H1 (cell line): ENCODE measurements around the gene PRIMA1. TPM values are rescaled to one million over a fixed set of nuclear protein-coding genes. Genes with fewer than 3 reads are reported as not detected.
A peak's percentile ranks its signal among the peaks of the same experiment; 100 is the strongest.

Experiments
- CTCF ChIA-PET: fragments of 300-600 bp; sonication (Branson Sonifier 250); formaldehyde crosslinking; loops from one replicate; lab custom pipeline; 2021; ENCODE audit not compliant: partially characterized antibody; lab: Charles Lee
- POLR2A ChIA-PET: fragments of 300-600 bp; sonication (Branson Sonifier 250); formaldehyde crosslinking; loops from one replicate; lab custom pipeline; 2021; ENCODE audit warnings: inconsistent platforms; ENCODE audit not compliant: partially characterized antibody; lab: Charles Lee
- DNase-seq, 2 experiments: peaks; one replicate each; pipeline versions ENCODE4 v3.0.0 to v3.0.0-alpha.2; 2010 to 2022; ENCODE audit warnings: low spot score in 2 of 2, low read depth in 1 of 2, mixed read lengths in 1 of 2
- FAIRE-seq: peaks from 2 replicates; lab custom pipeline; 2011; peaks lifted over from hg19 to GRCh38; lab: Jason Lieb, UNC
- H2AFZ ChIP-seq: 2 replicates; pipeline ENCODE4 v1.8.1; 2012; ENCODE audit warnings: low read length, inconsistent platforms
- H2AK5ac ChIP-seq: 2 replicates; pipeline ENCODE4 v1.6.1; 2013; ENCODE audit warnings: low read depth, low read length
- H2BK120ac ChIP-seq: replicated peaks from 2 replicates; pipeline ENCODE3; 2013; ENCODE audit warnings: low read depth, low read length, inconsistent platforms
- H2BK12ac ChIP-seq: 2 replicates; pipeline ENCODE4 v1.6.1; 2013; ENCODE audit warnings: low read depth, low read length
- H2BK15ac ChIP-seq: 2 replicates; pipeline ENCODE4 v1.6.1; 2013; ENCODE audit warnings: low read length
- H2BK20ac ChIP-seq: 2 replicates; pipeline ENCODE4 v1.6.1; 2013; ENCODE audit warnings: low read length
- H2BK5ac ChIP-seq: 2 replicates; pipeline ENCODE4 v1.6.1; 2013; ENCODE audit warnings: low read depth, low read length
- H3K14ac ChIP-seq: 2 replicates; pipeline ENCODE4 v1.6.1; 2013; ENCODE audit warnings: inconsistent platforms; ENCODE audit not compliant: insufficient read length
- H3K18ac ChIP-seq: 2 replicates; pipeline ENCODE4 v1.6.1; 2013; ENCODE audit warnings: low read length; ENCODE audit errors: extremely low read depth
- H3K23ac ChIP-seq: 2 replicates; pipeline ENCODE4 v1.6.1; 2013; ENCODE audit warnings: inconsistent platforms; ENCODE audit not compliant: insufficient read length
- H3K23me2 ChIP-seq: 2 replicates; pipeline ENCODE4 v1.6.1; 2013; ENCODE audit warnings: low read depth, low read length
- H3K27ac ChIP-seq: 2 replicates; pipeline ENCODE4 v1.6.1; 2011; ENCODE audit warnings: low read depth, low read length, inconsistent platforms
- H3K27me3 ChIP-seq, 4 experiments: replicated peaks in 1 of 4; 1 replicate in 1 of 4; 2 replicates in 3 of 4; pipeline versions ENCODE4 v1.6.1 to v1.8.1; 2011 to 2013; ENCODE audit warnings: low read length in 3 of 4, mild to moderate bottlenecking in 3 of 4, inconsistent platforms in 2 of 4, mixed read lengths in 2 of 4, moderate library complexity in 1 of 4; ENCODE audit not compliant: control insufficient read depth in 3 of 4, insufficient read depth in 3 of 4; ENCODE audit errors: extremely low read depth in 1 of 4
- H3K36me3 ChIP-seq, 4 experiments: 2 replicates each; pipeline versions ENCODE4 v1.6.1 to v1.8.1; 2011 to 2013; ENCODE audit warnings: mild to moderate bottlenecking in 4 of 4, low read length in 3 of 4, moderate library complexity in 2 of 4, control low read depth in 1 of 4, inconsistent platforms in 1 of 4; ENCODE audit not compliant: insufficient read depth in 4 of 4, control insufficient read depth in 2 of 4
- H3K4ac ChIP-seq: replicated peaks from 2 replicates; pipeline ENCODE3; 2013; ENCODE audit warnings: low read length, low read depth, mixed read lengths, inconsistent platforms; ENCODE audit not compliant: insufficient read length
- H3K4me1 ChIP-seq, 4 experiments: replicated peaks in 1 of 4; 1 replicate in 1 of 4; 2 replicates in 3 of 4; pipeline versions ENCODE4 v1.6.1 to v1.8.1; 2011 to 2013; ENCODE audit warnings: low read length in 3 of 4, inconsistent platforms in 2 of 4, mixed read lengths in 1 of 4; ENCODE audit not compliant: insufficient read depth in 4 of 4, control insufficient read depth in 3 of 4
- H3K4me2 ChIP-seq, 2 experiments: 2 replicates each; pipeline versions ENCODE4 v1.6.1 to v1.8.1; 2011 to 2013; ENCODE audit warnings: low read depth in 2 of 2, low read length in 2 of 2, control low read depth in 1 of 2, inconsistent platforms in 1 of 2, mild to moderate bottlenecking in 1 of 2; ENCODE audit not compliant: insufficient read depth in 1 of 2
- H3K4me3 ChIP-seq, 4 experiments: fragments of 200-600, 300-600 bp in 1 of 4; sonication (generic), shearing (Covaris generic), sonication (Bioruptor Twin) in 1 of 4; 2 replicates each; pipeline versions ENCODE4 v1.5.1 to v1.8.1; 2011 to 2016; ENCODE audit warnings: low read length in 4 of 4, low read depth in 3 of 4, control low read depth in 2 of 4, inconsistent platforms in 2 of 4, mild to moderate bottlenecking in 2 of 4, mixed read lengths in 1 of 4, moderate library complexity in 1 of 4; ENCODE audit not compliant: insufficient read depth in 2 of 4; ENCODE audit errors: extremely low read depth in 1 of 4
- H3K56ac ChIP-seq: replicated peaks from 2 replicates; pipeline ENCODE3; 2013; ENCODE audit warnings: low read depth, mild to moderate bottlenecking, mixed read lengths, low read length, inconsistent platforms; ENCODE audit not compliant: insufficient read length
- H3K79me1 ChIP-seq: 2 replicates; pipeline ENCODE4 v1.6.1; 2013; ENCODE audit warnings: low read depth, low read length, control low read depth
- H3K79me2 ChIP-seq, 2 experiments: 2 replicates each; pipeline versions ENCODE4 v1.6.1 to v1.8.1; 2012 to 2013; ENCODE audit warnings: low read length in 2 of 2, mild to moderate bottlenecking in 2 of 2, inconsistent platforms in 1 of 2; ENCODE audit not compliant: insufficient read depth in 2 of 2, control insufficient read depth in 1 of 2
- H3K9ac ChIP-seq, 4 experiments: replicated peaks in 1 of 4; 1 replicate in 1 of 4; 2 replicates in 3 of 4; pipeline versions ENCODE4 v1.6.1 to v1.8.1; 2011 to 2013; ENCODE audit warnings: low read depth in 3 of 4, low read length in 3 of 4, control low read depth in 2 of 4, mild to moderate bottlenecking in 2 of 4, moderate library complexity in 2 of 4, inconsistent platforms in 1 of 4; ENCODE audit errors: extremely low read depth in 1 of 4
- H3K9me3 ChIP-seq, 2 experiments: 2 replicates each; pipeline versions ENCODE4 v1.6.1 to v1.8.1; 2012 to 2013; ENCODE audit warnings: mild to moderate bottlenecking in 2 of 2, moderate library complexity in 2 of 2, control low read depth in 1 of 2, inconsistent platforms in 1 of 2, low read depth in 1 of 2, low read length in 1 of 2, mixed read lengths in 1 of 2; ENCODE audit not compliant: insufficient read depth in 2 of 2
- H4K20me1 ChIP-seq, 2 experiments: replicated peaks in 1 of 2; 2 replicates each; pipeline versions ENCODE3 to v1.8.1; 2011 to 2013; ENCODE audit warnings: inconsistent platforms in 2 of 2, low read length in 2 of 2, mild to moderate bottlenecking in 1 of 2; ENCODE audit not compliant: insufficient read depth in 2 of 2, control insufficient read depth in 1 of 2
- H4K5ac ChIP-seq: 2 replicates; pipeline ENCODE4 v1.6.1; 2013; ENCODE audit warnings: low read length, low read depth, mixed read lengths, inconsistent platforms; ENCODE audit not compliant: insufficient read length
- H4K8ac ChIP-seq: 2 replicates; pipeline ENCODE4 v1.8.0; 2013; ENCODE audit warnings: mild to moderate bottlenecking, moderate library complexity, low read length, inconsistent platforms; ENCODE audit not compliant: insufficient read depth; ENCODE audit errors: extremely low read depth
- H4K91ac ChIP-seq: replicated peaks from 2 replicates; pipeline ENCODE3; 2013; ENCODE audit warnings: low read length, mixed read lengths, inconsistent platforms; ENCODE audit not compliant: insufficient read length
- ATF3 ChIP-seq: IDR thresholded peaks from 2 replicates; pipeline ENCODE4 v1.6.1; 2011; ENCODE audit warnings: low read depth, mild to moderate bottlenecking, low read length; ENCODE audit not compliant: insufficient read depth
- CEBPB ChIP-seq: IDR thresholded peaks from 2 replicates; pipeline ENCODE4 v1.6.1; 2012; ENCODE audit warnings: low read depth, low read length
- CREB1 ChIP-seq: IDR thresholded peaks from 2 replicates; pipeline ENCODE4 v1.6.1; 2012; ENCODE audit warnings: inconsistent platforms
- CTBP2 ChIP-seq: IDR thresholded peaks from 2 replicates; pipeline ENCODE4 v1.7.0; 2011; ENCODE audit warnings: borderline replicate concordance, mild to moderate bottlenecking, moderate library complexity, mixed read lengths, low read length; ENCODE audit not compliant: insufficient read depth, insufficient read length
- FOSL1 ChIP-seq: IDR thresholded peaks from 2 replicates; pipeline ENCODE4 v1.6.1; 2011; ENCODE audit warnings: mild to moderate bottlenecking, low read depth, low read length, moderate library complexity; ENCODE audit not compliant: insufficient read depth
- JUN ChIP-seq: IDR thresholded peaks from 2 replicates; pipeline ENCODE4 v1.6.1; 2011; ENCODE audit warnings: low read depth, mild to moderate bottlenecking, improper control_type of control experiment, low read length
- KDM1A ChIP-seq: fragments of 200-600, 300-600 bp; sonication (generic); IDR thresholded peaks from 2 replicates; pipeline ENCODE4 v1.7.1; 2016; ENCODE audit warnings: mild to moderate bottlenecking, low read length, borderline replicate concordance
- NRF1 ChIP-seq: IDR thresholded peaks from 2 replicates; pipeline ENCODE4 v1.6.1; 2011; ENCODE audit warnings: mild to moderate bottlenecking, low read depth, low read length, improper control_type of control experiment
- SIN3A ChIP-seq, 2 experiments: IDR thresholded peaks in 1 of 2; conservative IDR thresholded peaks in 1 of 2; 2 replicates each; pipeline ENCODE4 v1.6.1; 2011 to 2012; ENCODE audit warnings: low read length in 2 of 2, improper control_type of control experiment in 1 of 2, low read depth in 1 of 2, mild to moderate bottlenecking in 1 of 2
- TAF7 ChIP-seq: optimal IDR thresholded peaks from 2 replicates; pipeline ENCODE3; 2011; ENCODE audit warnings: low read depth, mild to moderate bottlenecking, inconsistent platforms, low read length, moderate library complexity, borderline replicate concordance
- YY1 ChIP-seq: IDR thresholded peaks from 2 replicates; pipeline ENCODE4 v1.6.1; 2011; ENCODE audit warnings: low read depth, mild to moderate bottlenecking, low read length
- WGBS, 2 experiments: shearing (Covaris generic) in 1 of 2; methylation state at CpG; one replicate each; pipeline versions ENCODE4 v1.1.6 to v1.1.7; 2013 to 2015; ENCODE audit warnings: low lambda C conversion rate in 2 of 2, mixed read lengths in 2 of 2, inconsistent platforms in 1 of 2, low coverage in 1 of 2, missing lambda C conversion rate in 1 of 2; ENCODE audit not compliant: insufficient replicate concordance in 2 of 2, insufficient coverage in 1 of 2, insufficient read length in 1 of 2; ENCODE audit errors: extremely low coverage in 1 of 2, missing lambda C conversion rate in 1 of 2; 5-methylcytosine and 5-hydroxymethylcytosine counted together
- polyA plus RNA-seq, 7 experiments: library from polyadenylated mRNA; depleted of rRNA in 3 of 7; stranded (reverse) in 5 of 7; unstranded in 2 of 7; fragments of >200 nt in 5 of 7; fragments of 200-250 nt in 2 of 7; gene quantifications; 1 replicate in 5 of 7; 2 replicates in 1 of 7; 4 replicates in 1 of 7; pipeline versions ENCODE4 v1.2.1 to v1.2.3, GENCODE V29; 2011 to 2013; ENCODE audit warnings: missing spikeins in 2 of 7, mixed read lengths in 2 of 7
- total RNA-seq: library from RNA; stranded (reverse); fragmentation: NEBNext Ultra II Directional; extraction: Animal tissue kit (Norgen Biotek cat#: 25700); gene quantifications from 2 replicates; pipeline ENCODE4 v1.2.1, GENCODE V29; 2021

Gene PRIMA1
- total and polyA plus RNA-seq, 2 of the 8 experiments (the other 6 are each of a cell fraction or from before 2014, with no cell fraction given), result 2.8 to 4.5 TPM

GRCh38 chr14:93745603-93746273 lies 42.5 kb downstream of the PRIMA1 start:
- CTCF ChIA-PET, result interaction anchor here (0.8 to 1.2 kb wide), 2 partner anchors 22 to 30 kb away, joined by 3 to 4 read pairs; no protein-coding TSS in a partner anchor
- Histone ChIP-seq H4K20me1 (peaks cover 0 to 3% of the 10 kb centered on the region in 2 experiments), H3K23ac (no peak overlapping the region), H3K4ac (no peak overlapping the region), H3K4me1 (peaks cover 0 to 15% (median 6%) of the 10 kb centered on the region in 4 experiments; a peak in 4 of 7 replicates), H3K27me3 (no peaks in the 10 kb centered on the region), H3K18ac (no peak overlapping the region), H2BK5ac (0 out of 2 replicates have a peak overlapping the region, but pooled peaks have one; percentile 60), H3K9me3 (no peaks in the 10 kb centered on the region), H3K23me2 (peaks cover 7% of the 10 kb centered on the region; the same call in 1 of the 2 replicates), H3K27ac (no peak overlapping the region), H2BK20ac (no peak overlapping the region), H4K8ac (0 out of 2 replicates have a peak overlapping the region, but pooled peaks have one; percentile 11), H3K56ac (no peak overlapping the region), H3K4me2 (no peak overlapping the region), H3K9ac (no peak overlapping the region; a peak in 1 of 7 replicates), H3K14ac (no peak overlapping the region), H2AK5ac (no peak overlapping the region), H2BK15ac (0 out of 2 replicates have a peak overlapping the region, but pooled peaks have one; percentile 18), H3K36me3 (no peaks in the 10 kb centered on the region), H3K79me1 (no peaks in the 10 kb centered on the region), H3K79me2 (no peaks in the 10 kb centered on the region), H4K91ac (no peak overlapping the region), H2AFZ (no peak overlapping the region), H3K4me3 (no peak overlapping the region), H2BK12ac (no peak overlapping the region), H2BK120ac (no peak overlapping the region), H4K5ac (no peak overlapping the region)
- POLR2A ChIA-PET, result interaction anchor here (1.3 kb wide), 1 partner anchor 11 kb away, joined by 3 read pairs; no protein-coding TSS in a partner anchor
- DNase-seq, result no peak
- WGBS, 2 experiments, result 75% methylated on average over 11 of the region's 13 CpGs; no CpG with 5 or more reads in 1 of the 2 experiments
- FAIRE-seq, result no peak
- TF ChIP-seq CEBPB (no peak), SIN3A (conservative IDR thresholded peaks at IDR 0.05 in 1 of 2, IDR thresholded peaks at IDR 0.05 in 1 of 2; ENCODE audit: low read depth in 1 of 2, low read length in 2 of 2) (no peak), CTBP2 (no peak), CREB1 (no peak), TAF7 (no peak), YY1 (no peak), FOSL1 (no peak), ATF3 (no peak), NRF1 (no peak), JUN (no peak), KDM1A (no peak)
